Kidney epithelial cell (primary cell): ENCODE measurements around the gene VWF. TPM values are rescaled to one million over a fixed set of nuclear protein-coding genes. Genes with fewer than 3 reads are reported as not detected.

Experiments
- DNase-seq: peaks from one replicate; pipeline ENCODE4 v3.0.0-alpha.2; 2010; ENCODE audit warnings: low read depth
- H3K27me3 ChIP-seq: 2 replicates; pipeline ENCODE4 v1.6.0; 2011; ENCODE audit warnings: low read length; ENCODE audit not compliant: control insufficient read depth, insufficient read depth
- H3K36me3 ChIP-seq: 2 replicates; pipeline ENCODE4 v1.5.1; 2011; ENCODE audit warnings: low read length; ENCODE audit not compliant: control insufficient read depth, insufficient read depth
- H3K4me3 ChIP-seq: 2 replicates; pipeline ENCODE4 v1.5.1; 2011; ENCODE audit warnings: low read depth, mild to moderate bottlenecking, control low read depth, low read length
- total RNA-seq: library from RNA; depleted of rRNA; stranded (reverse); fragments of >200 nt; gene quantifications from 2 replicates; pipeline ENCODE4 v1.2.3, GENCODE V29; 2015
- TF ChIP-seq, protein P1 (sequence below): IDR thresholded peaks from 2 replicates; pipeline ENCODE4 v1.5.1; 2011; ENCODE audit warnings: mild to moderate bottlenecking, moderate library complexity, low read length, control low read depth, inconsistent platforms; ENCODE audit not compliant: insufficient read depth, poor library complexity, severe bottlenecking

Gene VWF
- total RNA-seq, 1 donor from 2014 or later, result 0.42 TPM

DNA sequence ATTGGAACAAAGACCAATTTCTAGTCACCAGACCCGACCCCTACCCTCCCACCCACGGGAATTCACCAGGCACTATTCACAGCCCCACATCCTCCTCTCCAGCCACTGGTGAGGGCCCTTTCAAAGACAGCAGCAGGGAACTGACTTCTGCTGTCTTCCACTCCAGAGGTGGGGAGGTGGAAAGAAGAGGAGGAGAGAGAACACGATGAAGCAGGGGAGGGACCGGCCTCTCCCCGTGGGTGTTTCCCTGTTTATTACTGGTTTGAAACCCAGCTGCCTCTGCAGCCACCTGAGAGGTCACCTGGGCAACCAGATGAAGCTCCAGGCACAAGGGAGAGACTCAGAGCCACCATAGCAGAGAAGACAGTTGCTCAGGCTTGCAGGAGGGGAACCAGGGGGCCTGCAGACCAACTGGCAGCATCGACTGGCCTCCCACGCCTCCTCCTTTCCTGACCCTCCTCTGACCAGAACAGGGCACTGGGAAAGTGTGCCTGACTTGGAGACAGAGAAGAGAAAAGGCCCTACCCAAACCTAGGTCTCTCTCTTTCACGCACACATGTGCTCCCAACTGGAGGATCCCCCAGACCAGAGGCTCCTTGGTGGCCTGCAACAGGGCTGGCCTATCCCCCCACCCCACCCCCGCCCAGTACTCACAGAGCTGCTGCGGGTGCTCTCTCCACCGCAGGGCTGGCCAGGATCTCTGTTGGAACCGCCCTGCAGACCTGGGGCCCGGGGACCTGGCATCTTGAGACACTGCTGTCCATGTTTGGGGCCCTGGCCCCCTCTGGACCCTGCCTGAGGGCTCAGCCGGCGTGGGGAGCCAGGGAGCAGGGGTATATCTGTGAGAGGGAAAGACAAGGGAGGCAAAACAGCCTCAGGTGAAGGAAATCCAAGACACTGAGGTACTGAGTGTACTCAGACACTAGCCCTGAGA, 202.2 kb downstream of the VWF start:
- Histone ChIP-seq H3K27me3 (peaks cover 3% of the 10 kb centered on the region), H3K36me3 (no peaks in the 10 kb centered on the region), H3K4me3 (no peak overlapping the region)
- TF ChIP-seq, protein P1, sequence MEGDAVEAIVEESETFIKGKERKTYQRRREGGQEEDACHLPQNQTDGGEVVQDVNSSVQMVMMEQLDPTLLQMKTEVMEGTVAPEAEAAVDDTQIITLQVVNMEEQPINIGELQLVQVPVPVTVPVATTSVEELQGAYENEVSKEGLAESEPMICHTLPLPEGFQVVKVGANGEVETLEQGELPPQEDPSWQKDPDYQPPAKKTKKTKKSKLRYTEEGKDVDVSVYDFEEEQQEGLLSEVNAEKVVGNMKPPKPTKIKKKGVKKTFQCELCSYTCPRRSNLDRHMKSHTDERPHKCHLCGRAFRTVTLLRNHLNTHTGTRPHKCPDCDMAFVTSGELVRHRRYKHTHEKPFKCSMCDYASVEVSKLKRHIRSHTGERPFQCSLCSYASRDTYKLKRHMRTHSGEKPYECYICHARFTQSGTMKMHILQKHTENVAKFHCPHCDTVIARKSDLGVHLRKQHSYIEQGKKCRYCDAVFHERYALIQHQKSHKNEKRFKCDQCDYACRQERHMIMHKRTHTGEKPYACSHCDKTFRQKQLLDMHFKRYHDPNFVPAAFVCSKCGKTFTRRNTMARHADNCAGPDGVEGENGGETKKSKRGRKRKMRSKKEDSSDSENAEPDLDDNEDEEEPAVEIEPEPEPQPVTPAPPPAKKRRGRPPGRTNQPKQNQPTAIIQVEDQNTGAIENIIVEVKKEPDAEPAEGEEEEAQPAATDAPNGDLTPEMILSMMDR, result no peak
- DNase-seq, result no peak

DNA sequence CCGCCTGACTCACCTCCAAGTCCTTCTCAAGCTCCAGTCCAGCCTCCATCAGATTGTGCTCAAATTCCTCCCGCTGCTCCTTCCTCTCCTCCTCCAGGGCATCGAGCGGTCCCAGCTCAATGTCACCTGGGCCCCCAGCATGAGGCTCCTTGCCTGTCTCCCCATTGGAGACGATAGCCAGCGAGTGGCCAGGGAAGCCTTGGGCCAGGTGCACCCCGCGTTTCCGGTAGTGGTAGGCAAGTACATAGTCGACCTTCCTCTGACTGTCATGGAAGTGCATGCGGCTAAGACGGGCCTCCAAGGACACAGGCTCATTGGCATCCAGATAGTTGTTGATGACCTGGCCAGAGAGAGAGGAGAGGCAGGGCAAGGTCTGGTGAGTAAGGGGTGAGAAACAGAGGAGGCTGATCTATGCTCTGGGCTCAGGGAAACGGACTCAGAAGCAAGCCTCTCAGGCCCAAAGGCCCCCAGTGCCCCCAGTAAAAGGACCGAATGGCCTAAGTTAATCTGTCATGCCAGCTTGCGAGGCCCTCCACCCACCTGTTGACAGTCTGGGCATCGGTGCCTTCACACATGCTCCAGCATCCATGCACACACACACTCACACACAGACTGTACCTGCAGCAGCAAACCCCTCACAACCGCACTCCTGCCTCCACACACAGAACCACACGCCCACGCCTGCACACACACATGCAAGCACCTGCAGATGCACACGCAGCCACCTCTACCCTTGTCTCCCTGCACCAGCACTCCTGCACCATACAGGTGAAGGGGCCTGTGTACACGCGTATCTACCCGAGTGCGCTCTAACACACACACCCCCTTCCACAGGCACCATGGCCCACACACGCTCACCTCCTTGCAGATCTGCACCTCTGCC, 203.2 kb downstream of the VWF start:
- no peak overlapping the region for H3K4me3 ChIP-seq
- H3K36me3 ChIP-seq, result no peaks in the 10 kb centered on the region
- DNase-seq, result no peak
- peaks cover 3% of the 10 kb centered on the region for H3K27me3 ChIP-seq
- TF ChIP-seq, protein P1, result no peak

DNA sequence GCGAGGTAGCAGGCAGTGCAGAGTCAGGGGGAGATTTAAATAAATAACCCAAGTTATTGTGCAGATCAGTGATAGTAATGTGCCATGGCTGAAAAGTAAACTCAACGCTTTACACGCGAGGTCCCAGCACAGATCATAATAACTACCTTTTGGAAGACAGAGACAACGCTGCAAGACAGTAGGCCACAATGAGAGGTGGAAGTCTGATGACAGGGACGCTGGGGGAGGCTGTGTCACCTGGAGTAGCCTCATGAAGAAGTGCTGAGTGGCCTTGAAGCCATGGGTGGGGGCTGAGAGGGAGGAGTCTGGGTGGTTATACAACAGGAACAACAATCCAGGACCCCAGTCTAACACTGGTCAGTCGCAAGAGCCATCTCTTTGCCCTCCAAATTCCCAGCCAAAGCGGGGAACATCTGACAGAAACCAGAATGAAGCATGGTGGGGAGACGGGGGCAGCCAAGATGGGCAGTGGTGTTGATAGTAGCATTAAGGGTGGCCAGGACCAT, 207.6 kb downstream of the VWF start:
- TF ChIP-seq, protein P1, result no peak
- Histone ChIP-seq H3K27me3 (no peaks in the 10 kb centered on the region), H3K36me3 (no peaks in the 10 kb centered on the region), H3K4me3 (no peak overlapping the region)
- no peak for DNase-seq

GRCh38 chr12:5915511-5915910, 209.0 kb downstream of the VWF start:
- Histone ChIP-seq H3K36me3 (no peaks in the 10 kb centered on the region), H3K27me3 (no peaks in the 10 kb centered on the region), H3K4me3 (no peak overlapping the region)
- no peak for DNase-seq
- TF ChIP-seq, protein P1, result no peak

DNA sequence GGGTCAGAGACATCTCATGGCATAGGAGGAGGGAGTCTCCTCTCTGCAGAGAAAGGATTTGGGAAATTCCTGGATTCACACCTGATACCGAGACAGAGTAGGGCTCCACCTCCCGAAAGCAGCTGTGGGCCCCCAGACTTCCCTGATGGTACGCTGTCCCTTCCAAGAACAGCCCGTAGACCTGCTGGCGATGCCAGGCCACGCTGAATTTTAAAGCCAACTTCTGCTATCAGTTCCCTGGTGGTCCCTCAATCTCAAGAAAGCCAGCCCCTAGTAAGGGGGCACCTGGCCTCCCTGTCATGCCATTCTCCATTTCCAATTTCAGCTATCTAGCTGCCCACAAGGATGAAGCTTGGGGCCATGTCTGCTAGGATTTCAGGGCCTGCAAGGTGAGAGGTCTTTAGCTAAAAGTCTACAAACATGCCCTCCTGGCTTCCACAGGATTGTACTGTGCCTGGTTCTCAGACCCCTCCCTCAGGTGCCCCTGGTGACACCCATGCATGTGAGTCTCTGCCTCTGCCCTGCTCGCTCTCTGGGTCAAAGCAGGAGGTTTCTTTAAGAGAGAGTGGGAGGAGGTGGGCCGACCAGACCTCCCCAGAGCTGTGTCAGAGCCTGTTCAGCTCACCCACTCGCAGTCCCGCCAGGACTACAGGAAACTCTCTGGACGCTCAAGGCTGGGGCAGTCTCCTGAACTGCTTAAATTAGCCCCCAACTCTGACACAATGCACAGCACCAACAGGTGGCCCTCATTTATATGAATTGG, 209.9 kb downstream of the VWF start:
- H3K27me3 ChIP-seq, result no peaks in the 10 kb centered on the region
- H3K4me3 ChIP-seq, result no peak overlapping the region
- no peaks in the 10 kb centered on the region for H3K36me3 ChIP-seq
- DNase-seq, result no peak
- TF ChIP-seq, protein P1, result no peak
